ENCODE measurements around the gene FAM216A. TPM values are rescaled to one million over a fixed set of nuclear protein-coding genes. Genes with fewer than 3 reads are reported as not detected.

FAM216A gene
- total RNA-seq, 4 donors from 2014 or later: 2.6 to 10.1 (median 5.5) TPM

DNA sequence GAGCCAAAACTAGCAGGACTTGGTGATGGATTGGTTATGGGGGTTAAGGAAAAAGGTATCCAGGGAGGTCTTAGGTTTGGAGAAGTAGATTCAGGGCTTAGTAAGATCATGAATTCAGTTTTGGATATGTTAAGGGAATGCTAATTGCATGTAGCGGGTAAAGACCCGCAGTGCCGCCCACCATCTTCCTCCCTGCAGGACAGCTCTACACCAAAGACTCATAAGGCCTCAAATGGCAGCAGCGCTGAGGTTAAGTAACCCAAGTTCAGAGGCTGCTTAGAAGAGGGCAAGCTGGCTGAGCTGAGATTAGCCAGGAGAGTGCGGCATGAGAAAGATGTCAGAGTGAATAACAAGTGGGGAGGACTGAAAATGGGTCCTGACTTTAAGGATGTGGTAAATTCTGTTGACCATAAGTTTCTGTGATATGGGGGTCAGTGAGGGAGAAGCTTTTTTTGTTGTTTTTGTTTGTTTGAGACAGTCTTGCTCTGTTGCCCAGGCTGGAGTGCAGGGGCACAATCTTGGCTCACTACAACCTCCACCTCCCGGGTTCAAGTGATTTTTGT lies 59.7 kb downstream of the FAM216A start:
- Histone ChIP-seq H3K36me3 (no peaks in the 10 kb centered on the region), H3K4me3 (replicated peaks in 1 of 3) (no peak overlapping the region), H3K4me1 (peaks cover 0 to 13% of the 10 kb centered on the region in 2 donors), H3K9me3 (no peaks in the 10 kb centered on the region), H3K27ac (no peak overlapping the region), H3K27me3 (no peaks in the 10 kb centered on the region)
- 88 to 91% methylated on average over 6 of the region's 6 CpGs for WGBS, 2 donors
- DNase-seq: no peak
- intact Hi-C loops (cut with DNase I): no loop called here
- TF ChIP-seq POLR2A (IDR thresholded peaks at IDR 0.05) (no peak), CTCF (IDR thresholded peaks at IDR 0.05) (no peak)

DNA sequence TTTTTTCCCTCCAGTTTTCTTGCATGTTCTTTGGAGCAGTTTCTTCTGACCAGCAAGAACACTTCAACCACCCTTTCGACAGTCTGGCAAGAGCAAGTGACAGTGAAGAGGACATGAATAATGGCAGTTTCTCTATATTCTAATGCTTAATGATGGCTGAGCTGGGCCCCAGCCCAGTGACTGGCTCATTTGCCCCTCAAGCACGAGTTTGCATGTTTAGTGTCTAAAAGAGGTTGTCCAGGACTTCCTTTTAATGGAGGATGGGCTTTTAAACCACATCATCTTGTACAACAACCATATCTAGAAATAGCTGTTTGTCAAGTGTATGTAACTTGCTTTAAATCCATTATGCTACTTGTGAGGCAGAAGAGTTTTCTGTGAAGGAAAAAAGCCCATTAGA lies 61.9 kb downstream of the FAM216A start:
- peaks cover 0 to 13% of the 10 kb centered on the region in 2 donors for H3K4me1 ChIP-seq
- 55 to 73% methylated on average over 2 of the region's 2 CpGs for WGBS, 2 donors

GRCh38 chr12:110531741-110532333 lies 63.2 kb downstream of the FAM216A start:
- H3K27me3 ChIP-seq: no peaks in the 10 kb centered on the region
- DNase-seq: no peak
- no peaks in the 10 kb centered on the region for H3K9me3 ChIP-seq
- TF ChIP-seq POLR2A (IDR thresholded peaks at IDR 0.05): no peak
- no peak for TF ChIP-seq CTCF (IDR thresholded peaks at IDR 0.05)
- peaks cover 0 to 13% of the 10 kb centered on the region in 2 donors for H3K4me1 ChIP-seq
- WGBS, 2 donors: 75 to 83% methylated on average over 2 of the region's 2 CpGs
- peaks cover 0 to 12% of the 10 kb centered on the region in 2 donors for H3K36me3 ChIP-seq
- H3K27ac ChIP-seq: no peak overlapping the region
- no peak overlapping the region for H3K4me3 ChIP-seq (replicated peaks in 1 of 3)
- intact Hi-C loops (cut with DNase I): no loop called here

More for the DNA sequence above, 61.9 kb downstream of the FAM216A start:
- no peak for DNase-seq
- no peak overlapping the region for H3K4me3 ChIP-seq (replicated peaks in 1 of 3)
- no peaks in the 10 kb centered on the region for H3K9me3 ChIP-seq
- H3K27me3 ChIP-seq: no peaks in the 10 kb centered on the region
- H3K27ac ChIP-seq: no peak overlapping the region
- intact Hi-C loops (cut with DNase I): no loop called here
- TF ChIP-seq CTCF (IDR thresholded peaks at IDR 0.05) (no peak), POLR2A (IDR thresholded peaks at IDR 0.05) (no peak)
- H3K36me3 ChIP-seq: no peaks in the 10 kb centered on the region

- WGBS, 2 donors: 96% methylated on average over 3 of the region's 3 CpGs
- Histone ChIP-seq H3K36me3 (peaks cover 3 to 18% of the 10 kb centered on the region in 2 donors), H3K27ac (no peak overlapping the region)
Measured at GRCh38 chr12:110532644-110533043, 64.0 kb downstream of the FAM216A start.

More at GRCh38 chr12:110532644-110533043, 64.0 kb downstream of the FAM216A start:
- TF ChIP-seq CTCF (IDR thresholded peaks at IDR 0.05) (no peak), POLR2A (IDR thresholded peaks at IDR 0.05) (no peak)
- Histone ChIP-seq H3K4me1 (peaks cover 0 to 8% of the 10 kb centered on the region in 2 donors), H3K9me3 (no peaks in the 10 kb centered on the region), H3K4me3 (replicated peaks in 1 of 3) (no peak overlapping the region), H3K27me3 (no peaks in the 10 kb centered on the region)
- intact Hi-C loops (cut with DNase I): no loop called here
- DNase-seq: no peak

Data from thyroid gland (tissue), 4 donors.